ENCODE data around the gene COL25A1.
"Not testable (repeated sequence)": the region's sequence is repeated elsewhere in the genome, so short reads cannot be mapped to it uniquely, and the experiment has no call there.

Gene COL25A1

GRCh38 chr4:108943976-108944591, 358.4 kb downstream of the COL25A1 start:
- Histone ChIP-seq H3K9me3 (ENCODE audit: insufficient read depth, low read length) (no peaks in the 10 kb centered on the region), H3K27me3 (ENCODE audit: insufficient read depth, insufficient read length) (no peaks in the 10 kb centered on the region), H3K4me3 (ENCODE audit: insufficient read length, low read depth) (no peak overlapping the region), H3K9ac (ENCODE audit: insufficient read length, low read depth) (no peak overlapping the region), H3K4me1 (ENCODE audit: insufficient read depth, insufficient read length) (no peaks in the 10 kb centered on the region), H3K36me3 (ENCODE audit: insufficient read depth, insufficient read length, low read length) (no peaks in the 10 kb centered on the region)
- TF ChIP-seq YY1 (IDR thresholded peaks at IDR 0.05; ENCODE audit: insufficient read depth, insufficient read length) (no peak), SUZ12 (IDR thresholded peaks at IDR 0.05; ENCODE audit: extremely low read depth, insufficient read depth, insufficient read length) (no peak), ZNF274 (IDR thresholded peaks at IDR 0.05; ENCODE audit: low read depth, low read length) (no peak)
- DNase-seq (ENCODE audit: low read depth, low spot score): no peak

- TF ChIP-seq ZNF274 (IDR thresholded peaks at IDR 0.05; ENCODE audit: low read depth, low read length) (no peak), YY1 (IDR thresholded peaks at IDR 0.05; ENCODE audit: insufficient read depth, insufficient read length) (no peak), SUZ12 (IDR thresholded peaks at IDR 0.05; ENCODE audit: extremely low read depth, insufficient read depth, insufficient read length) (no peak)
- Histone ChIP-seq H3K36me3 (ENCODE audit: insufficient read depth, insufficient read length, low read length) (no peaks in the 10 kb centered on the region), H3K4me3 (ENCODE audit: insufficient read length, low read depth) (no peak overlapping the region), H3K9me3 (ENCODE audit: insufficient read depth, low read length) (no peaks in the 10 kb centered on the region), H3K4me1 (ENCODE audit: insufficient read depth, insufficient read length) (no peaks in the 10 kb centered on the region), H3K9ac (ENCODE audit: insufficient read length, low read depth) (no peak overlapping the region), H3K27me3 (ENCODE audit: insufficient read depth, insufficient read length) (no peaks in the 10 kb centered on the region)
- DNase-seq (ENCODE audit: low read depth, low spot score): no peak
Measured at GRCh38 chr4:108943371-108943770, 359.1 kb downstream of the COL25A1 start.

GRCh38 chr4:108941904-108942430, 360.5 kb downstream of the COL25A1 start:
- Histone ChIP-seq H3K9ac (ENCODE audit: insufficient read length, low read depth) (no peak overlapping the region), H3K4me1 (ENCODE audit: insufficient read depth, insufficient read length) (no peaks in the 10 kb centered on the region), H3K36me3 (ENCODE audit: insufficient read depth, insufficient read length, low read length) (no peaks in the 10 kb centered on the region), H3K9me3 (ENCODE audit: insufficient read depth, low read length) (no peaks in the 10 kb centered on the region), H3K4me3 (ENCODE audit: insufficient read length, low read depth) (no peak overlapping the region), H3K27me3 (ENCODE audit: insufficient read depth, insufficient read length) (no peaks in the 10 kb centered on the region)
- DNase-seq (ENCODE audit: low read depth, low spot score): no peak
- TF ChIP-seq ZNF274 (IDR thresholded peaks at IDR 0.05; ENCODE audit: low read depth, low read length) (no peak), SUZ12 (IDR thresholded peaks at IDR 0.05; ENCODE audit: extremely low read depth, insufficient read depth, insufficient read length) (no peak), YY1 (IDR thresholded peaks at IDR 0.05; ENCODE audit: insufficient read depth, insufficient read length) (no peak)

DNA sequence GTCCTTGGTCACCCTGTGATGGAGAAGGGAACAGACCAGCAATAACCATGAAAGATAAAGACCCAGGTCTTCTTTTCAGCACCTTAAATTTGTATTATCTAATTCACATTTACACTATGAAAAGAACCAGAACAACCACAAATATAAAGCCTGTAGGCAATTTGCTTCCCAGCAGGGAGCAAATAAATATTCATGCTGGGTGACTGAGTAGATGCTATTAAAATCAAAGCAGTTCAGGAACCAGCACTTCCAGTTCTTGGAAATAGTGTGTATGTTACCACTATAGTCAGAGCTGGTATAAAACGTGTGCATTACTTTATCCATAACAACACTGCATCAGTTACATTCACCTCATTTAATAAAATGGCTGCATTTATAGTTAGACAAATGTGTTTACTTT, 361.8 kb downstream of the COL25A1 start:
- Histone ChIP-seq H3K4me1 (ENCODE audit: insufficient read depth, insufficient read length) (no peaks in the 10 kb centered on the region), H3K9ac (ENCODE audit: insufficient read length, low read depth) (no peak overlapping the region), H3K36me3 (ENCODE audit: insufficient read depth, insufficient read length, low read length) (no peaks in the 10 kb centered on the region), H3K27me3 (ENCODE audit: insufficient read depth, insufficient read length) (no peaks in the 10 kb centered on the region), H3K9me3 (ENCODE audit: insufficient read depth, low read length) (no peaks in the 10 kb centered on the region), H3K4me3 (ENCODE audit: insufficient read length, low read depth) (no peak overlapping the region)
- no peak for TF ChIP-seq SUZ12 (IDR thresholded peaks at IDR 0.05; ENCODE audit: extremely low read depth, insufficient read depth, insufficient read length)
- no peak for TF ChIP-seq ZNF274 (IDR thresholded peaks at IDR 0.05; ENCODE audit: low read depth, low read length)
- TF ChIP-seq YY1 (IDR thresholded peaks at IDR 0.05; ENCODE audit: insufficient read depth, insufficient read length): no peak
- no peak for DNase-seq (ENCODE audit: low read depth, low spot score)

DNA sequence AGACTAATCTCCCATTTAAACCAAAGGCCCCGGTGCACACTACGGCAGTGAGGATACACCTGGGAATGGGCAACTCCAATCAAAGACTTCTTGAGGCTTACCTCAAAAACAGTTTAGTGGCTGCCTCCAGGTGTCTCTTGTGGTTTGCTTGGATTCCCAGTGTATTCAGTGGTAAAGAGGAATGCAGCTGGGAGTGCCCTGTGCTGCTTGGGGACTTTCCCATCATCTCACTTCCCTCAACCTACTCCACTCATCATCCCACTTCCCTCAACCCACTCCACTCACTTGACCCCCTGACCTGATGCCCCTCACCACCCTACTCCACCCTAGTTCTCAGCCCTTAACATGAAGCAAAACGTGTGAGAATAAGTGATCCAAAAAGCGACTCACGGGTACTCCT, 362.3 kb downstream of the COL25A1 start:
- Histone ChIP-seq H3K27me3 (ENCODE audit: insufficient read depth, insufficient read length) (no peaks in the 10 kb centered on the region), H3K9me3 (ENCODE audit: insufficient read depth, low read length) (no peaks in the 10 kb centered on the region), H3K4me1 (ENCODE audit: insufficient read depth, insufficient read length) (no peaks in the 10 kb centered on the region), H3K4me3 (ENCODE audit: insufficient read length, low read depth) (no peak overlapping the region), H3K9ac (ENCODE audit: insufficient read length, low read depth) (no peak overlapping the region), H3K36me3 (ENCODE audit: insufficient read depth, insufficient read length, low read length) (no peaks in the 10 kb centered on the region)
- DNase-seq (ENCODE audit: low read depth, low spot score): no peak
- TF ChIP-seq ZNF274 (IDR thresholded peaks at IDR 0.05; ENCODE audit: low read depth, low read length): no peak

DNA sequence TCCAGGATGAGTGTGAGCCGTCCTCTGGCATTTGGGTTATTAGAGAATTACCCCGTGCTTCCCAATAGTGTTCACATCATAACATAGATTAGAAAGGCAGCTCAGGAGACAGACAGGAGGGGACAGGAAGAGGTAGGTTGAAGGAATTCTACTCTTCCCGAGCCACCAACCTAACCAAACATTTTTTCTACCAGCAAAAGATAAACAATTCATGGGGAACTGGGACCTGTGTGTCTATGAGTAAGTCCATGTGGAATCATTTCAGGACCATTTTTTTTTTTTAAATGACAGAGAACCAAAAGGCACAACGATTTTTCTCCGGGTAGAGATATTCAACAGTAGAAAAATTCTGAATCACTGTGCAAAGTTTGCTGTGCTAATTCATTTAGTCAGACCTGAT, 365.4 kb downstream of the COL25A1 start:
- Histone ChIP-seq H3K27me3 (ENCODE audit: insufficient read depth, insufficient read length) (no peaks in the 10 kb centered on the region), H3K4me1 (ENCODE audit: insufficient read depth, insufficient read length) (no peaks in the 10 kb centered on the region), H3K9ac (ENCODE audit: insufficient read length, low read depth) (no peak overlapping the region), H3K9me3 (ENCODE audit: insufficient read depth, low read length) (no peaks in the 10 kb centered on the region), H3K4me3 (ENCODE audit: insufficient read length, low read depth) (no peak overlapping the region), H3K36me3 (ENCODE audit: insufficient read depth, insufficient read length, low read length) (no peaks in the 10 kb centered on the region)
- DNase-seq (ENCODE audit: low read depth, low spot score): no peak
- TF ChIP-seq ZNF274 (IDR thresholded peaks at IDR 0.05; ENCODE audit: low read depth, low read length): no peak
- TF ChIP-seq SUZ12 (IDR thresholded peaks at IDR 0.05; ENCODE audit: extremely low read depth, insufficient read depth, insufficient read length): no peak
- no peak for TF ChIP-seq YY1 (IDR thresholded peaks at IDR 0.05; ENCODE audit: insufficient read depth, insufficient read length)

DNA sequence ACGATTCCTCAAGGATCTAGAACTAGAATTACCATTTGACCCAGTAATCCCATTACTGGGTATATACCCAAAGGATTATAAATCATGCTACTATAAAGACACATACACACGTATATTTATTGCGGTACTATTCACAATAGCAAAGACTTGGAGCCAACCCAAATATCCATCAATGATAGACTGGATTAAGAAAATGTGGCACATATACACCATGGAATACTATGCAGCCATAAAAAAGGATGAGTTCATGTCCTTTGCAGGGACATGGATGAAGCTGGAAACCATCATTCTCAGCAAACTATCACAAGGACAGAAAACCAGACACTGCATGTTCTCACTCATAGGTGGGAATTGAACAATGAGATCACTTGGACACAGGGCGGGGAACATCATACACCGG, 368.5 kb downstream of the COL25A1 start:
- not testable (repeated sequence) for H3K4me1 ChIP-seq (ENCODE audit: insufficient read depth, insufficient read length); H3K9me3 ChIP-seq (ENCODE audit: insufficient read depth, low read length); H3K9ac ChIP-seq (ENCODE audit: insufficient read length, low read depth); H3K4me3 ChIP-seq (ENCODE audit: insufficient read length, low read depth); H3K36me3 ChIP-seq (ENCODE audit: insufficient read depth, insufficient read length, low read length); DNase-seq (ENCODE audit: low read depth, low spot score); H3K27me3 ChIP-seq (ENCODE audit: insufficient read depth, insufficient read length)

DNA sequence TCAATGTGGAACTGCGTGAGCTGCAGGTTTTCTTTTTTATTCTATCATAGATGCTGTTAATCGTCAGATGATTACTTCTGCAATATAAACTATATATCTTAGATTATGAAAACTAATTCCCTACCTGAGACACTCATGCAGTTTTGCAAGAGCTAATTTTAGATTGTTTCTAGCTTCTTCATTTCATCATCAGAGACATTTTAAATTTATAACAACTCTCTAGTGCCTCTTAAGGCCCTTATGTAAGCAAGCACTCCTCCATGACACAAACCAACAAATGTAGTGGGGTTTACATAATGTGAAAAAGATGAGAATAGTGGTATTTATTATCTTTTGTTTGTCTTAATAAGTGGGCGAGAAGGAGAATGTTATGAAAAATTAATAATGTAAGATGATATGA, 369.4 kb downstream of the COL25A1 start:
- Histone ChIP-seq H3K9ac (ENCODE audit: insufficient read length, low read depth) (no peak overlapping the region), H3K4me1 (ENCODE audit: insufficient read depth, insufficient read length) (peaks cover 2% of the 10 kb centered on the region), H3K4me3 (ENCODE audit: insufficient read length, low read depth) (no peak overlapping the region), H3K9me3 (ENCODE audit: insufficient read depth, low read length) (no peaks in the 10 kb centered on the region), H3K27me3 (ENCODE audit: insufficient read depth, insufficient read length) (no peaks in the 10 kb centered on the region), H3K36me3 (ENCODE audit: insufficient read depth, insufficient read length, low read length) (no peaks in the 10 kb centered on the region)
- no peak for TF ChIP-seq SUZ12 (IDR thresholded peaks at IDR 0.05; ENCODE audit: extremely low read depth, insufficient read depth, insufficient read length)
- TF ChIP-seq YY1 (IDR thresholded peaks at IDR 0.05; ENCODE audit: insufficient read depth, insufficient read length): no peak
- TF ChIP-seq ZNF274 (IDR thresholded peaks at IDR 0.05; ENCODE audit: low read depth, low read length): no peak
- DNase-seq (ENCODE audit: low read depth, low spot score): no peak

All from NT2/D1 (cell line).